Cardiac muscle cell (in vitro differentiated cells and primary cell): ENCODE data around the gene NME7. TPM values are rescaled to one million over a fixed set of nuclear protein-coding genes. Genes with fewer than 3 reads are reported as not detected.

ENCODE experiments used
- DNase-seq, 2 donors: peaks; one replicate each; pipeline versions ENCODE4 v3.0.0 to v3.0.0-alpha.2; 2010 to 2017; ENCODE audit warnings: low read depth in 1 of 2, low spot score in 1 of 2
- H3K27ac ChIP-seq: fragments of 200-600 bp; sonication (generic); 2 replicates; pipeline ENCODE4 v1.5.1; 2016
- H3K27me3 ChIP-seq: fragments of 200-600 bp; sonication (generic); 2 replicates; pipeline ENCODE4 v1.6.0; 2016; ENCODE audit warnings: control low read depth
- H3K36me3 ChIP-seq: fragments of 200-600 bp; sonication (generic); 2 replicates; pipeline ENCODE4 v1.5.1; 2016; ENCODE audit warnings: control low read depth
- H3K4me1 ChIP-seq: fragments of 200-600 bp; sonication (generic); 2 replicates; pipeline ENCODE4 v1.8.1; 2017; ENCODE audit warnings: low read depth, mild to moderate bottlenecking, mixed run types
- H3K4me3 ChIP-seq: fragments of 200-600 bp; sonication (generic); 2 replicates; pipeline ENCODE4 v1.5.1; 2016; ENCODE audit warnings: mild to moderate bottlenecking
- H3K9me3 ChIP-seq: fragments of 200-600 bp; sonication (generic); 2 replicates; pipeline ENCODE4 v1.5.1; 2017; ENCODE audit warnings: low read depth, mild to moderate bottlenecking, control low read depth
- CTCF ChIP-seq: IDR thresholded peaks from 2 replicates; pipeline ENCODE4 v1.5.1; 2012; ENCODE audit warnings: low read depth, mild to moderate bottlenecking, low read length
- polyA plus RNA-seq: library from polyadenylated mRNA; unstranded; fragments of >200 nt; fragmentation: Nextera tagmentation; extraction: Ambion mirVana; gene quantifications from 2 replicates; pipeline ENCODE4 v1.2.1, GENCODE V29; 2016
- total RNA-seq: library from RNA; depleted of rRNA; stranded (reverse); fragments of >200 nt; gene quantifications from 2 replicates; pipeline ENCODE4 v1.2.3, GENCODE V29; 2016

Gene NME7
- total and polyA plus RNA-seq, 2 experiments from 2014 or later, result 10.1 to 110 TPM

DNA sequence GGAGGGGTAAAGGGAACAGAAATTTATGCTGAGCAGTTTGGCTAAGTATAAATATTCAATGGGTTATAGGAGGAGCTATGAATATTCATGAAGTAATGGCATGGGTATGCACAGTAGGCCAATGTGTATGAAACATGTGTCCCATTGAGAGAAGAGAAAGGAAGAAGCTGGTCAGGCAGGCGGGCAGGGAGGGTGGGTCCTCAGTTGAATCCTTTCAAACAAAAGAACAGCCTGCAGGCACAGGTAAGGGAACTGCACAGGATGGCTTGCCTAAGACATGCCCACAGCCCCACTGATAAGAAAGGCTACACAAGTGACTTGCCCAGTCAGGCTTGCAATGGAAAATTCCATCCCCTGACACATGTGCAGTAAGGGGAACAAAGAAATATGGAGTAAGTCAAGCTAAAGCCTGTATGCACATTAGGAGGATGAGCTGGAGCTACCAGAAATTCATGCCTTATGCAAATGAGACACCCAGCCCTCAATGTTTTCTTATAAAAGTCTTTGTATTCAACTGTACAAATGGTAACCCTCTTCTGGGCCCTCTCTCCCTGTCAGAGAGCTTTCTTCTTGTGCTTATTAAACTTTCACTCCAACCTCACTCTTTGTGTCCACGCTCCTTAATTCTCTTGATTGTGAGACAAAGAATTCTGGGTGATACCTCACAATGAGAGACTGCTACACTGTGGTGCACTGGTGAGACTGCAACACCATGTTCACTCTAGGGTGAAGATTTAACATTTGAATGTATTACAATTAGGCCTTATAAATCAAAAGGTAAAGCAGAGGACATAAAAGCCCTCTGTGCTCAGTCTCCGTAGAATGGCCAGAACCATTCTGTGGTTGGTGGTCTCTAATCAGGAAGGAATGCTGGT, 164.6 kb downstream of the NME7 start:
- H3K4me1 ChIP-seq, result no peaks in the 10 kb centered on the region
- H3K27ac ChIP-seq, result no peak overlapping the region
- no peaks in the 10 kb centered on the region for H3K27me3 ChIP-seq
- no peaks in the 10 kb centered on the region for H3K36me3 ChIP-seq
- no peak for TF ChIP-seq CTCF
- no peak for DNase-seq
- no peak overlapping the region for H3K4me3 ChIP-seq
- H3K9me3 ChIP-seq, result no peaks in the 10 kb centered on the region

- Histone ChIP-seq H3K27me3 (no peaks in the 10 kb centered on the region), H3K4me3 (no peak overlapping the region), H3K36me3 (no peaks in the 10 kb centered on the region), H3K4me1 (no peaks in the 10 kb centered on the region), H3K9me3 (no peaks in the 10 kb centered on the region), H3K27ac (no peak overlapping the region)
- no peak for DNase-seq
- TF ChIP-seq CTCF, result no peak
Measured at GRCh38 chr1:169201084-169201619, 166.4 kb downstream of the NME7 start.

GRCh38 chr1:169200319-169200718, 167.3 kb downstream of the NME7 start:
- Histone ChIP-seq H3K27ac (no peak overlapping the region), H3K27me3 (no peaks in the 10 kb centered on the region), H3K36me3 (no peaks in the 10 kb centered on the region), H3K4me3 (no peak overlapping the region), H3K4me1 (no peaks in the 10 kb centered on the region), H3K9me3 (no peaks in the 10 kb centered on the region)
- DNase-seq, result no peak
- TF ChIP-seq CTCF, result no peak

DNA sequence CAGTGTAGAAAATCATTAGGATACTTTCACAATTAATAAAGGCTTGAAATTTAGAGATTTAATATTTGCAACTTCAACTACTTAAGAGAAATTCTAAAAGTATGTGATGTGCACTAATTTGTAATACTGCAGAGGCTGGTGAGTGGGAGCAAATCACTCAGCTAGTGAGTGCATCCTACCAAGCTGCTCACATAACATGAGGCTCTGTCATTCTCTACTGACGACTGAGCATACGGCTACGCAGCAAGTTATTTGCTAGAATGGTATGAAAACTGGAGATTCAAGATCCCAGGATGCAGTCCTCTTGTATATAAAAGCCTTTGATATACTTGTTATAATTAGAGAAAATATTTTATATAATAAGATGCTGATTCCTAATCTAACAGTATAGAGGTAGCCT, 171.0 kb downstream of the NME7 start:
- no peak for TF ChIP-seq CTCF
- no peaks in the 10 kb centered on the region for H3K9me3 ChIP-seq
- H3K4me1 ChIP-seq, result peaks cover 13% of the 10 kb centered on the region

DNA sequence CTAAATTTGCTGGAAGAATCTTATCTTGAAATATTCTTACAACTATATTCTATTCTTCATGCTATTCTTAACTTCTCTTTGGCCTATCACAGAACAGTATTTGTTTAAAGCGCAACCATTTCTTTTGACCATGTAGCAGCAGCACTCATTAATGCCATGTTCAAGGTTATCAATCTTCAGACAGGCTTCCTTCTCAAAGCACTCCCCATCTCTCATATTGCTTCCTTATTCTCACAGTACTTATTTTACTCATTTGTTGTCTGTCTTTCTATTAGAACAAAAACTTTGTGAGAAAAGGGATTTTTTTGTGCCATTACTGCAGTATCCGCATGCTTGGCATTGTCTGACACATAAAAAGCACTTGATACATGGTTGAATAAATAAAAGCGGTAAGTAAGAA, 171.4 kb downstream of the NME7 start:
- TF ChIP-seq CTCF, result no peak
- no peak for DNase-seq

More for the DNA sequence above, 171.0 kb downstream of the NME7 start:
- Histone ChIP-seq H3K27me3 (no peaks in the 10 kb centered on the region), H3K4me3 (no peak overlapping the region), H3K27ac (no peak overlapping the region), H3K36me3 (no peaks in the 10 kb centered on the region)
- no peak for DNase-seq

More for the DNA sequence above, 171.4 kb downstream of the NME7 start:
- no peaks in the 10 kb centered on the region for H3K36me3 ChIP-seq
- no peaks in the 10 kb centered on the region for H3K9me3 ChIP-seq
- H3K4me3 ChIP-seq, result no peak overlapping the region
- H3K4me1 ChIP-seq, result peaks cover 13% of the 10 kb centered on the region
- no peak overlapping the region for H3K27ac ChIP-seq
- no peaks in the 10 kb centered on the region for H3K27me3 ChIP-seq
